ENCODE data around the gene ASB7. TPM values are rescaled to one million over a fixed set of nuclear protein-coding genes. Genes with fewer than 3 reads are reported as not detected.
A peak's percentile ranks its signal among the peaks of the same experiment; 100 is the strongest.

ASB7 gene
- total RNA-seq, 4 donors from 2014 or later, result 5.1 to 10.3 (median 6.3) TPM

DNA sequence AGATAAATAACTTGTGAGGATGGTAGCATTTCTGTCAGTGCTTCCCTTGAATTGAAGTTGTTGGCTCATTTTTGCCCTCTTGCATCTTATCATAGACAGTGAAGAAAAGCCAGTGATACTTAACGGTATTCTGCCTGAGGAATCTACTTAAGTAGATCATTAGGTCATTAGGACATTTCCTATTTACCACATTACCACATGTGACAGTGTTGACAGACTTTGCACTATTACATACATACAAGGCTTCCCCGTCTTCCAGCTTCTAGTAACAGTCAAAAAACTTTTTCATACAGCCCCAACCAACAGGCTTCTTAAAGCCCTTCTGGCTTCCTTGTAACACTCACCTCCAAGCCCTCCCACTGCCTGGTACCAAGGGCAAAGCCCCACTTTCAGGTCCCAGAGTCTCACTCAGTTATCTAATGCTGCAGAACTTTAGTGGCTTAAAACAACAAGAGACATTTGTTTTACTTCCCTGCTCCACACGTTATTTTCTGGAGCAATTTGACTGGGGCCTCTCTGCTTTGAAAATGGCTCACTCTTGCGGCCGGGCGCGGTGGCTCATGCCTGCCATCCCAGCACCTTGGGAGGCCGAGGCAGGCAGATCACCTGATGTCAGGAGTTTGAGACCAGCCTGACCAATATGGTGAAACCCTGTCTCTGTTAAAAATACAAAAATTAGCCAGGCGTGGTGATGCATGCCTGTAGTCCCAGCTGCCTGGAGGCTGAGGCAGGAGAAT is 40.0 kb downstream of the ASB7 start:
- Histone ChIP-seq H3K4me1 (peaks cover 7 to 11% of the 10 kb centered on the region in 2 donors), H3K9me3 (no peaks in the 10 kb centered on the region), H3K27ac (no peak overlapping the region), H3K27me3 (no peaks in the 10 kb centered on the region), H3K36me3 (no peaks in the 10 kb centered on the region), H3K4me3 (no peak overlapping the region)
- in situ Hi-C loops (cut with MboI; ENCODE audit: low sequenced_read_pairs in 4 of 4) (loop anchor here in 1 of 4 donors (10.0 to 25.0 kb wide), 2 partner anchors 222 to 620 kb away; partner anchors contain the start of gene CHSY1), intact Hi-C loops (cut with DNase I; ENCODE audit: low total_unique reads) (no loop called here)
- no peak for ATAC-seq
- DNase-seq, result no peak
- TF ChIP-seq POLR2A (IDR thresholded peaks at IDR 0.05), result no peak
- TF ChIP-seq, protein P1, sequence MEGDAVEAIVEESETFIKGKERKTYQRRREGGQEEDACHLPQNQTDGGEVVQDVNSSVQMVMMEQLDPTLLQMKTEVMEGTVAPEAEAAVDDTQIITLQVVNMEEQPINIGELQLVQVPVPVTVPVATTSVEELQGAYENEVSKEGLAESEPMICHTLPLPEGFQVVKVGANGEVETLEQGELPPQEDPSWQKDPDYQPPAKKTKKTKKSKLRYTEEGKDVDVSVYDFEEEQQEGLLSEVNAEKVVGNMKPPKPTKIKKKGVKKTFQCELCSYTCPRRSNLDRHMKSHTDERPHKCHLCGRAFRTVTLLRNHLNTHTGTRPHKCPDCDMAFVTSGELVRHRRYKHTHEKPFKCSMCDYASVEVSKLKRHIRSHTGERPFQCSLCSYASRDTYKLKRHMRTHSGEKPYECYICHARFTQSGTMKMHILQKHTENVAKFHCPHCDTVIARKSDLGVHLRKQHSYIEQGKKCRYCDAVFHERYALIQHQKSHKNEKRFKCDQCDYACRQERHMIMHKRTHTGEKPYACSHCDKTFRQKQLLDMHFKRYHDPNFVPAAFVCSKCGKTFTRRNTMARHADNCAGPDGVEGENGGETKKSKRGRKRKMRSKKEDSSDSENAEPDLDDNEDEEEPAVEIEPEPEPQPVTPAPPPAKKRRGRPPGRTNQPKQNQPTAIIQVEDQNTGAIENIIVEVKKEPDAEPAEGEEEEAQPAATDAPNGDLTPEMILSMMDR (IDR thresholded peaks at IDR 0.05 in 4 of 5, conservative IDR thresholded peaks at IDR 0.05 in 1 of 5), result no peak

DNA sequence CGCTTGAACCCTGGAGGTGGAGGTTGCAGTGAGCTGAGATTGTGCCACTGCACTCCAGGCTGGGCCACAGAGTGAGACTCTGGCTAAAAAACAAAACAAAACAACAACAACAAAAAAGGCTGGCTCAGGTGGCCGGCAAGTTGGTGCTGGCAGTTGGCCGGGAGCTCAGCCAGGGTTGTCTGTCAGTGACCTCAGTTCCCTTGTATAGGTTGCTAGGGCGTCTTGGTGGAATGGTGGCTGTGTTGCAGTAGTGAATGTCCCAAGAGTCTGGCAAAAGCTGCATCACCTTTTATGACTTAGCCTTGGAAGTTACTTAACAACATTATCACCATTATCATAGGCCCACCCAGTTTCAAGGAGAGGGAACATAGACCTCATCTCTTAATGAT is 40.6 kb downstream of the ASB7 start:
- Histone ChIP-seq H3K27ac (no peak overlapping the region), H3K4me3 (no peak overlapping the region), H3K4me1 (peaks cover 7 to 11% of the 10 kb centered on the region in 2 donors), H3K27me3 (no peaks in the 10 kb centered on the region), H3K36me3 (no peaks in the 10 kb centered on the region), H3K9me3 (no peaks in the 10 kb centered on the region)
- TF ChIP-seq, protein P1 (IDR thresholded peaks at IDR 0.05 in 4 of 5, conservative IDR thresholded peaks at IDR 0.05 in 1 of 5), result no peak
- no peak for TF ChIP-seq POLR2A (IDR thresholded peaks at IDR 0.05)
- peak in 1 of 2 donors; percentile 46 for ATAC-seq
- in situ Hi-C loops (cut with MboI; ENCODE audit: low sequenced_read_pairs in 4 of 4) (loop anchor here in 1 of 4 donors (10.0 to 25.0 kb wide), 2 partner anchors 222 to 619 kb away; partner anchors contain the start of gene CHSY1), intact Hi-C loops (cut with DNase I; ENCODE audit: low total_unique reads) (no loop called here)
- DNase-seq, result no peak

DNA sequence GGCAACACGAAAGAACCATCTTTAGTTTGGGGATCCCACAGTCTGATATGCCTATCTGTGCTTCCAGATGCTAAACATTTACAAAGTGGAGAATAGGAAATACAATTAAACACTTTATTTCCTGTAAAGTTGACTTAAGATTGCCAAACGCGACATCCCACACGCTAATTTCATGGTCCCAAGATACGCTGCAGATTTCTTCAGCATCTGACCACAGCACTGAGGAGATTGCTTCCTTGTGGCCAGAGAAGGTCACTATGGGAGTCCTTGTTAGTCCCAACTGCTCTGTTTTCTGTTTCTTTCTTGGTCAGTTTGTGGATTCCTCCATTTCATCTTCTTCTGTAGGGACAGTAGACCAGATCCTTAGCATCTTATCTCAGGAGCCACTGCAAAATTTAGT is 43.3 kb downstream of the ASB7 start:
- Histone ChIP-seq H3K9me3 (no peaks in the 10 kb centered on the region), H3K27ac (no peak overlapping the region), H3K4me1 (peaks cover 7 to 11% of the 10 kb centered on the region in 2 donors), H3K27me3 (no peaks in the 10 kb centered on the region), H3K36me3 (peaks cover 0 to 12% of the 10 kb centered on the region in 2 donors), H3K4me3 (no peak overlapping the region)
- intact Hi-C loops (cut with DNase I; ENCODE audit: low total_unique reads) (no loop called here), in situ Hi-C loops (cut with MboI; ENCODE audit: low sequenced_read_pairs in 4 of 4) (loop anchor here in 1 of 4 donors (10.0 to 25.0 kb wide), 2 partner anchors 219 to 617 kb away; partner anchors contain the start of gene CHSY1)
- TF ChIP-seq, protein P1 (IDR thresholded peaks at IDR 0.05 in 4 of 5, conservative IDR thresholded peaks at IDR 0.05 in 1 of 5), result no peak
- no peak for TF ChIP-seq POLR2A (IDR thresholded peaks at IDR 0.05)
- no peak for ATAC-seq
- DNase-seq, result no peak

GRCh38 chr15:100648951-100649350 is 46.6 kb downstream of the ASB7 start:
- intact Hi-C loops (cut with DNase I; ENCODE audit: low total_unique reads) (no loop called here), in situ Hi-C loops (cut with MboI; ENCODE audit: low sequenced_read_pairs in 4 of 4) (loop anchor here in 1 of 4 donors (10.0 to 25.0 kb wide), 2 partner anchors 216 to 613 kb away; partner anchors contain the start of gene CHSY1)
- Histone ChIP-seq H3K4me3 (no peak overlapping the region), H3K36me3 (peaks cover 0 to 12% of the 10 kb centered on the region in 2 donors), H3K9me3 (no peaks in the 10 kb centered on the region), H3K27ac (no peak overlapping the region), H3K4me1 (no peaks in the 10 kb centered on the region), H3K27me3 (no peaks in the 10 kb centered on the region)
- DNase-seq (no peak), ATAC-seq (no peak)
- TF ChIP-seq POLR2A (IDR thresholded peaks at IDR 0.05), result no peak
- TF ChIP-seq, protein P1 (IDR thresholded peaks at IDR 0.05 in 4 of 5, conservative IDR thresholded peaks at IDR 0.05 in 1 of 5), result no peak

Data from gastrocnemius medialis (tissue), 4 donors.